Suprapubic skin (tissue), 4 donors: ENCODE data around the gene IGF2BP3. TPM values are rescaled to one million over a fixed set of nuclear protein-coding genes. Genes with fewer than 3 reads are reported as not detected.

Experiments
- DNase-seq, 2 donors: peaks; one replicate each; pipeline ENCODE4 v3.0.0-alpha.2; 2019; ENCODE audit warnings: low spot score in 2 of 2
- H3K27ac ChIP-seq: fragments of 200-600 bp; sonication (generic); one replicate; pipeline ENCODE4 v1.5.1; 2019
- H3K27me3 ChIP-seq: fragments of 200-600 bp; sonication (generic); one replicate; pipeline ENCODE4 v1.5.1; 2019
- H3K36me3 ChIP-seq: fragments of 200-600 bp; sonication (generic); one replicate; pipeline ENCODE4 v1.5.1; 2019
- H3K4me1 ChIP-seq: fragments of 200-600 bp; sonication (generic); one replicate; pipeline ENCODE4 v1.5.1; 2019
- H3K4me3 ChIP-seq: fragments of 200-600 bp; sonication (generic); one replicate; pipeline ENCODE4 v1.5.1; 2019; ENCODE audit warnings: mild to moderate bottlenecking
- H3K9me3 ChIP-seq: fragments of 200-600 bp; sonication (generic); one replicate; pipeline ENCODE4 v1.5.1; 2019
- CTCF ChIP-seq, 2 donors: fragments of 200-600 bp in 1 of 2; fragments of 450-650 bp in 1 of 2; sonication (generic) in 1 of 2; IDR thresholded peaks; one replicate each; pipeline ENCODE4 v1.5.1; 2016 to 2019; ENCODE audit warnings: antibody characterized with exemption in 2 of 2, mild to moderate bottlenecking in 1 of 2, moderate library complexity in 1 of 2
- EP300 ChIP-seq: sonication (generic); formaldehyde crosslinking; IDR thresholded peaks from one replicate; pipeline ENCODE4 v1.6.1; 2017; ENCODE audit warnings: antibody characterized with exemption
- POLR2A ChIP-seq, 2 donors: fragments of 450-650 bp; IDR thresholded peaks; one replicate each; pipeline ENCODE4 v1.6.1; 2017; ENCODE audit warnings: antibody characterized with exemption in 2 of 2, mild to moderate bottlenecking in 2 of 2, moderate library complexity in 2 of 2
- POLR2AphosphoS5 ChIP-seq, 3 donors: sonication (generic); formaldehyde crosslinking; IDR thresholded peaks; one replicate each; pipeline ENCODE4 v1.6.1; 2017; ENCODE audit warnings: antibody characterized with exemption in 3 of 3
- WGBS: methylation state at CpG from one replicate; pipeline ENCODE4 v1.1.5; 2018; 5-methylcytosine and 5-hydroxymethylcytosine counted together
- total RNA-seq, 4 donors: library from RNA; depleted of rRNA; stranded (reverse); fragments of >200 nt; gene quantifications; one replicate each; pipeline ENCODE4 v1.1.0, GENCODE V29; 2016

Gene IGF2BP3
- total RNA-seq, 4 donors from 2014 or later: 0.47 to 1.9 TPM; not detected in 2

GRCh38 chr7:23438171-23438570 is 32.1 kb downstream of the IGF2BP3 start:
- WGBS: 92% methylated on average over 4 of the region's 4 CpGs
- DNase-seq: no peak
- no peak overlapping the region for H3K4me3 ChIP-seq
- H3K4me1 ChIP-seq: no peaks in the 10 kb centered on the region
- H3K9me3 ChIP-seq: no peaks in the 10 kb centered on the region
- TF ChIP-seq POLR2AphosphoS5 (IDR thresholded peaks at IDR 0.05) (no peak), CTCF (IDR thresholded peaks at IDR 0.05) (no peak), EP300 (no peak), POLR2A (IDR thresholded peaks at IDR 0.05) (no peak)
- H3K27me3 ChIP-seq: peaks cover 9% of the 10 kb centered on the region
- H3K27ac ChIP-seq: no peak overlapping the region
- no peaks in the 10 kb centered on the region for H3K36me3 ChIP-seq

- H3K4me1 ChIP-seq: no peaks in the 10 kb centered on the region
- H3K27ac ChIP-seq: no peak overlapping the region
- no peak for DNase-seq
- peaks cover 12% of the 10 kb centered on the region for H3K27me3 ChIP-seq
- no peaks in the 10 kb centered on the region for H3K36me3 ChIP-seq
- WGBS: 88% methylated on average over 5 of the region's 5 CpGs
- no peaks in the 10 kb centered on the region for H3K9me3 ChIP-seq
- no peak overlapping the region for H3K4me3 ChIP-seq
- TF ChIP-seq POLR2AphosphoS5 (IDR thresholded peaks at IDR 0.05) (no peak), POLR2A (IDR thresholded peaks at IDR 0.05) (no peak), CTCF (IDR thresholded peaks at IDR 0.05) (no peak), EP300 (no peak)
Measured at GRCh38 chr7:23434147-23434917, 36.0 kb downstream of the IGF2BP3 start.

- no peak for TF ChIP-seq CTCF (IDR thresholded peaks at IDR 0.05)
- no peak for TF ChIP-seq POLR2A (IDR thresholded peaks at IDR 0.05)
- TF ChIP-seq POLR2AphosphoS5 (IDR thresholded peaks at IDR 0.05): no peak
- TF ChIP-seq EP300: no peak
- Histone ChIP-seq H3K27ac (no peak overlapping the region), H3K36me3 (no peaks in the 10 kb centered on the region), H3K4me3 (no peak overlapping the region), H3K27me3 (peaks cover 7% of the 10 kb centered on the region), H3K9me3 (no peaks in the 10 kb centered on the region), H3K4me1 (no peaks in the 10 kb centered on the region)
- no peak for DNase-seq
- 78% methylated on average over 7 of the region's 7 CpGs for WGBS
Measured at GRCh38 chr7:23431702-23432199, 38.5 kb downstream of the IGF2BP3 start.

- TF ChIP-seq POLR2AphosphoS5 (IDR thresholded peaks at IDR 0.05): no peak
- TF ChIP-seq EP300: no peak
- no peaks in the 10 kb centered on the region for H3K4me1 ChIP-seq
- H3K9me3 ChIP-seq: no peaks in the 10 kb centered on the region
- WGBS: 83% methylated on average over 4 of the region's 4 CpGs
- H3K27ac ChIP-seq: no peak overlapping the region
- peaks cover 8% of the 10 kb centered on the region for H3K27me3 ChIP-seq
- no peaks in the 10 kb centered on the region for H3K36me3 ChIP-seq
- no peak for DNase-seq
- no peak overlapping the region for H3K4me3 ChIP-seq
Measured at GRCh38 chr7:23430893-23431259, 39.4 kb downstream of the IGF2BP3 start.

- no peak overlapping the region for H3K4me3 ChIP-seq
- 93% methylated on average over 3 of the region's 3 CpGs for WGBS
- no peak overlapping the region for H3K27ac ChIP-seq
- H3K9me3 ChIP-seq: no peaks in the 10 kb centered on the region
- no peaks in the 10 kb centered on the region for H3K36me3 ChIP-seq
- peaks cover 14% of the 10 kb centered on the region for H3K27me3 ChIP-seq
- H3K4me1 ChIP-seq: no peaks in the 10 kb centered on the region
- TF ChIP-seq CTCF (IDR thresholded peaks at IDR 0.05): no peak
- TF ChIP-seq POLR2AphosphoS5 (IDR thresholded peaks at IDR 0.05): no peak
- TF ChIP-seq POLR2A (IDR thresholded peaks at IDR 0.05): no peak
- TF ChIP-seq EP300: no peak
- no peak for DNase-seq
Measured at GRCh38 chr7:23426876-23427275, 43.4 kb downstream of the IGF2BP3 start.
